KMS-11 (cell line): Measurements from ENCODE around the gene CRYGB.
"Not testable (repeated sequence)": the region's sequence is repeated elsewhere in the genome, so short reads cannot be mapped to it uniquely, and the experiment has no call there.

Experiments used
- H2AFZ ChIP-seq: fragments of 200-600 bp; sonication (generic); 2 replicates; pipeline ENCODE4 v1.6.1; 2016; ENCODE audit warnings: antibody characterized with exemption, mixed run types, low read depth
- H3K27ac ChIP-seq: fragments of 200-600 bp; sonication (generic); 2 replicates; pipeline ENCODE4 v1.6.1; 2016; ENCODE audit warnings: mild to moderate bottlenecking, mixed run types
- H3K27me3 ChIP-seq: fragments of 200-600 bp; sonication (generic); 2 replicates; pipeline ENCODE4 v1.6.1; 2017; ENCODE audit warnings: mild to moderate bottlenecking, low read depth, mixed run types, moderate library complexity; ENCODE audit not compliant: insufficient read depth
- H3K36me3 ChIP-seq: fragments of 200-600 bp; sonication (generic); 2 replicates; pipeline ENCODE4 v1.6.1; 2017; ENCODE audit warnings: mild to moderate bottlenecking, mixed run types; ENCODE audit not compliant: insufficient read depth
- H3K4me1 ChIP-seq: fragments of 200-600 bp; sonication (generic); 2 replicates; pipeline ENCODE4 v1.6.1; 2016; ENCODE audit warnings: mild to moderate bottlenecking, low read depth, mixed run types; ENCODE audit not compliant: poor library complexity, severe bottlenecking
- H3K4me2 ChIP-seq: fragments of 200-600 bp; sonication (generic); 2 replicates; pipeline ENCODE4 v1.7.0; 2016; ENCODE audit warnings: mild to moderate bottlenecking, mixed run types
- H3K4me3 ChIP-seq: fragments of 200-600 bp; sonication (generic); IDR thresholded peaks from 2 replicates; pipeline ENCODE4 v1.6.1; 2017; ENCODE audit warnings: low read depth, low read length, mixed read lengths; ENCODE audit not compliant: insufficient read depth
- H3K79me2 ChIP-seq: fragments of 200-600 bp; sonication (generic); 2 replicates; pipeline ENCODE4 v1.6.1; 2016; ENCODE audit warnings: low read depth, mixed run types; ENCODE audit not compliant: insufficient read depth
- H3K9ac ChIP-seq: fragments of 200-600 bp; sonication (generic); 2 replicates; pipeline ENCODE4 v1.6.1; 2016; ENCODE audit warnings: mild to moderate bottlenecking, mixed run types
- H4K20me1 ChIP-seq: fragments of 200-600 bp; sonication (generic); 2 replicates; pipeline ENCODE4 v1.6.1; 2016; ENCODE audit warnings: mild to moderate bottlenecking, mixed run types; ENCODE audit not compliant: insufficient read depth
- TF ChIP-seq, protein P1 (sequence below): fragments of 200-600 bp; sonication (generic); conservative IDR thresholded peaks from 2 replicates; pipeline ENCODE4 v1.6.1; 2017; ENCODE audit warnings: low read depth, mild to moderate bottlenecking, antibody characterized with exemption, low read length, moderate library complexity, mixed read lengths

The CRYGB gene

GRCh38 chr2:208142925-208143799, 2.8 kb downstream of the CRYGB start:
- H3K27me3 ChIP-seq, result no peaks in the 10 kb centered on the region
- H3K79me2 ChIP-seq, result no peaks in the 10 kb centered on the region
- H2AFZ ChIP-seq, result no peak overlapping the region
- H3K27ac ChIP-seq, result no peak overlapping the region
- TF ChIP-seq, protein P1, sequence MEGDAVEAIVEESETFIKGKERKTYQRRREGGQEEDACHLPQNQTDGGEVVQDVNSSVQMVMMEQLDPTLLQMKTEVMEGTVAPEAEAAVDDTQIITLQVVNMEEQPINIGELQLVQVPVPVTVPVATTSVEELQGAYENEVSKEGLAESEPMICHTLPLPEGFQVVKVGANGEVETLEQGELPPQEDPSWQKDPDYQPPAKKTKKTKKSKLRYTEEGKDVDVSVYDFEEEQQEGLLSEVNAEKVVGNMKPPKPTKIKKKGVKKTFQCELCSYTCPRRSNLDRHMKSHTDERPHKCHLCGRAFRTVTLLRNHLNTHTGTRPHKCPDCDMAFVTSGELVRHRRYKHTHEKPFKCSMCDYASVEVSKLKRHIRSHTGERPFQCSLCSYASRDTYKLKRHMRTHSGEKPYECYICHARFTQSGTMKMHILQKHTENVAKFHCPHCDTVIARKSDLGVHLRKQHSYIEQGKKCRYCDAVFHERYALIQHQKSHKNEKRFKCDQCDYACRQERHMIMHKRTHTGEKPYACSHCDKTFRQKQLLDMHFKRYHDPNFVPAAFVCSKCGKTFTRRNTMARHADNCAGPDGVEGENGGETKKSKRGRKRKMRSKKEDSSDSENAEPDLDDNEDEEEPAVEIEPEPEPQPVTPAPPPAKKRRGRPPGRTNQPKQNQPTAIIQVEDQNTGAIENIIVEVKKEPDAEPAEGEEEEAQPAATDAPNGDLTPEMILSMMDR, result no peak
- H3K9ac ChIP-seq, result no peak overlapping the region
- H3K4me2 ChIP-seq, result no peak overlapping the region
- H3K36me3 ChIP-seq, result no peaks in the 10 kb centered on the region
- no peaks in the 10 kb centered on the region for H3K4me1 ChIP-seq
- H3K4me3 ChIP-seq, result no peak overlapping the region
- no peaks in the 10 kb centered on the region for H4K20me1 ChIP-seq

GRCh38 chr2:208142240-208142924, 3.6 kb downstream of the CRYGB start:
- Histone ChIP-seq H3K36me3 (no peaks in the 10 kb centered on the region), H4K20me1 (no peaks in the 10 kb centered on the region), H3K9ac (no peak overlapping the region), H3K4me3 (no peak overlapping the region), H3K27me3 (no peaks in the 10 kb centered on the region), H3K4me1 (no peaks in the 10 kb centered on the region), H3K4me2 (no peak overlapping the region), H3K27ac (no peak overlapping the region), H2AFZ (no peak overlapping the region), H3K79me2 (no peaks in the 10 kb centered on the region)
- TF ChIP-seq, protein P1, result no peak

- TF ChIP-seq, protein P1, result no peak
- H2AFZ ChIP-seq, result no peak overlapping the region
These were observed 6.5 kb downstream of the CRYGB start for GRCh38 chr2:208139447-208139846.

DNA sequence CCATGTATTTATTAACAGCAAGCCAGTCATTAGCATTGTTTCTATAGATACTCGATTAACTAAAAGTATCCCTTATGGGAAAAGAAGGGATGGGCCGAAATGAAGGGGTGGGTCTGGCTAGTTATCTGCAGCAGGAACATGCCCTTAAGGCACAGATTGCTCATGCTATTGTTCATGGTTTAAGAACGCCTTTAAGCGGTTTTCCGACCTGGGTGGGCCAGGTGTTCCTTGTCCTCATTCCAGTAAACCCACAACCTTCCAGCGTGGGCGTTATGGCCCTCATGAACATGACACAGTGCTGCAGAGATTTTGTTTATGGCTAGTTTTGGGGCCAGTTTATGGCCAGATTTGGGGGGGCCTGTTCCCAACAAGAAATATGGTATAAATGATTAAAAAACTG, 7.6 kb downstream of the CRYGB start:
- not testable (repeated sequence) for H3K27ac ChIP-seq, H3K4me1 ChIP-seq, H3K27me3 ChIP-seq, H3K9ac ChIP-seq, H3K79me2 ChIP-seq, H3K36me3 ChIP-seq, H4K20me1 ChIP-seq, H2AFZ ChIP-seq, H3K4me2 ChIP-seq, H3K4me3 ChIP-seq

More at GRCh38 chr2:208139447-208139846, 6.5 kb downstream of the CRYGB start:
- Histone ChIP-seq H3K4me3 (no peak overlapping the region), H3K4me2 (no peak overlapping the region), H3K9ac (no peak overlapping the region), H3K36me3 (no peaks in the 10 kb centered on the region), H3K79me2 (no peaks in the 10 kb centered on the region), H3K27me3 (no peaks in the 10 kb centered on the region), H4K20me1 (no peaks in the 10 kb centered on the region), H3K27ac (no peak overlapping the region), H3K4me1 (no peaks in the 10 kb centered on the region)

- Histone ChIP-seq H3K27me3 (no peaks in the 10 kb centered on the region), H2AFZ (no peak overlapping the region), H3K27ac (no peak overlapping the region), H3K4me3 (no peak overlapping the region), H3K4me2 (no peak overlapping the region), H3K36me3 (no peaks in the 10 kb centered on the region), H3K4me1 (no peaks in the 10 kb centered on the region), H3K9ac (no peak overlapping the region), H3K79me2 (no peaks in the 10 kb centered on the region), H4K20me1 (no peaks in the 10 kb centered on the region)
- TF ChIP-seq, protein P1, result no peak
These were observed 9.3 kb downstream of the CRYGB start for GRCh38 chr2:208136716-208137094.
